Mesothelial cell of epicardium (in vitro differentiated cells): ENCODE data around the gene CDK2. TPM values are rescaled to one million over a fixed set of nuclear protein-coding genes. Genes with fewer than 3 reads are reported as not detected.

Experiments used
- DNase-seq, 2 experiments: peaks; one replicate each; pipeline ENCODE4 v3.0.0; 2021; ENCODE audit warnings: low spot score in 2 of 2; ENCODE audit not compliant: unreplicated experiment in 2 of 2
- H3K27ac Mint-ChIP-seq: 2 replicates; pipeline ENCODE4 v1.8.0; 2021; ENCODE audit warnings: mixed read lengths
- H3K27me3 Mint-ChIP-seq: 2 replicates; pipeline ENCODE4 v1.8.0; 2021; ENCODE audit warnings: low read depth, mixed read lengths
- H3K36me3 Mint-ChIP-seq: 2 replicates; pipeline ENCODE4 v1.8.0; 2021; ENCODE audit warnings: mixed read lengths
- H3K4me1 Mint-ChIP-seq: 2 replicates; pipeline ENCODE4 v1.8.0; 2021; ENCODE audit warnings: mixed read lengths
- H3K4me3 Mint-ChIP-seq: 2 replicates; pipeline ENCODE4 v1.8.0; 2021; ENCODE audit warnings: mild to moderate bottlenecking, moderate library complexity, mixed read lengths
- H3K9me3 Mint-ChIP-seq: 2 replicates; pipeline ENCODE4 v1.8.0; 2021; ENCODE audit warnings: mixed read lengths
- total RNA-seq: library from RNA; stranded (reverse); gene quantifications from 3 replicates; pipeline ENCODE4 v1.2.1, GENCODE V29; 2021
- TF ChIP-seq, protein P1 (sequence below): fragments of 200-600 bp; sonication (generic); IDR thresholded peaks from one replicate; pipeline ENCODE4 v1.5.0; 2021; ENCODE audit warnings: antibody characterized with exemption; ENCODE audit not compliant: unreplicated experiment

The CDK2 gene
- total RNA-seq, 1 donor from 2014 or later, result 52.4 TPM

DNA sequence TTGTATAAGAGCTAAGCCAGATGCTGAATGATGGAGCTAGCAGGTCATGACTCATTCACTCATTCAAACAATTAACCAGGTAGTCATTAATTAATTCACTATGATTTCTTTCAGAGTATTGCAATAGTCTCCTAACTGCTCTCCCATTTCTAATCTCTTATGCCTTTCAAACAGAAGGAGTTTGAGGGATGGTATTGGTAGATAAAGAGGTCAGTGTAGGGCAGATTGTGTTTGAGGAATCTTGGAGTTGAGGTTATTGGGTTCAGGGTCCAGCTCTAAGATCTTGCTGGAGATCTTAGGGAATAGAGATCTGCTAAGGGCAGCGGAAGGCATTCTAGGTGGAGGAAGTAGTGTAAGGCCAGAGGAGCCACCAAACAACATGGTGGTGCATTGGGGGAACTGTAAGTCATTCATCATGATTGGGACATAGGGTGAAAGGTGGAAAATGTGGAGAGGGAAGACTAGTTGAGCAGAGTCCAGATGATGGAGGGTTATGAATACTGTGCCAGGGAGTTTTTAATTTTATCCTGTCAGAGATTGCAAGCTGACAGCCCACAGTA is 24.0 kb upstream of the CDK2 start:
- TF ChIP-seq, protein P1, sequence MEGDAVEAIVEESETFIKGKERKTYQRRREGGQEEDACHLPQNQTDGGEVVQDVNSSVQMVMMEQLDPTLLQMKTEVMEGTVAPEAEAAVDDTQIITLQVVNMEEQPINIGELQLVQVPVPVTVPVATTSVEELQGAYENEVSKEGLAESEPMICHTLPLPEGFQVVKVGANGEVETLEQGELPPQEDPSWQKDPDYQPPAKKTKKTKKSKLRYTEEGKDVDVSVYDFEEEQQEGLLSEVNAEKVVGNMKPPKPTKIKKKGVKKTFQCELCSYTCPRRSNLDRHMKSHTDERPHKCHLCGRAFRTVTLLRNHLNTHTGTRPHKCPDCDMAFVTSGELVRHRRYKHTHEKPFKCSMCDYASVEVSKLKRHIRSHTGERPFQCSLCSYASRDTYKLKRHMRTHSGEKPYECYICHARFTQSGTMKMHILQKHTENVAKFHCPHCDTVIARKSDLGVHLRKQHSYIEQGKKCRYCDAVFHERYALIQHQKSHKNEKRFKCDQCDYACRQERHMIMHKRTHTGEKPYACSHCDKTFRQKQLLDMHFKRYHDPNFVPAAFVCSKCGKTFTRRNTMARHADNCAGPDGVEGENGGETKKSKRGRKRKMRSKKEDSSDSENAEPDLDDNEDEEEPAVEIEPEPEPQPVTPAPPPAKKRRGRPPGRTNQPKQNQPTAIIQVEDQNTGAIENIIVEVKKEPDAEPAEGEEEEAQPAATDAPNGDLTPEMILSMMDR, result no peak
- H3K27ac Mint-ChIP-seq, result no peak overlapping the region
- peaks cover 5% of the 10 kb centered on the region for H3K36me3 Mint-ChIP-seq
- no peaks in the 10 kb centered on the region for H3K27me3 Mint-ChIP-seq
- no peak for DNase-seq
- no peaks in the 10 kb centered on the region for H3K9me3 Mint-ChIP-seq
- H3K4me3 Mint-ChIP-seq, result no peak overlapping the region
- peaks cover 2% of the 10 kb centered on the region for H3K4me1 Mint-ChIP-seq

DNA sequence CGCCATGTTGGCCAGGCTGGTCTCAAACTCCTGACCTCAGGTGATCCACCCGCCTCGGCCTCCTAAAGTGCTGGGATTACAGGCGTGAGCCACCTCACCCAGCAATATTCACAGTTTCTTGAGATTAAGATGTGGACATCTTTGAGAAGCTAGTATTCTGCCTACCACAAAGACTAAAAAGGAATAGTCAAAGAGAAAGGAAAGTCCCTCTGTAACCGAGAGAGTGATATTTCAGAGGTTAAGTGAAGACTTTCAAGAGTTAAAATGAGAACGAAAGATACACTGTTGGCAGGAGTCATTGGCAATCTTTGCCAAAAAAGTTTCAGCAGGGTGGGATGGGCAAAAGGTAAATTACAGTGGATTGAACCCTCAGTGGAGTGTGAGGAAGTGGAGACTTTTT is 20.1 kb upstream of the CDK2 start:
- no peak for DNase-seq
- no peaks in the 10 kb centered on the region for H3K27me3 Mint-ChIP-seq
- H3K27ac Mint-ChIP-seq, result no peak overlapping the region
- no peaks in the 10 kb centered on the region for H3K4me1 Mint-ChIP-seq
- H3K9me3 Mint-ChIP-seq, result no peaks in the 10 kb centered on the region
- TF ChIP-seq, protein P1, result no peak
- H3K4me3 Mint-ChIP-seq, result no peak overlapping the region
- peaks cover 5% of the 10 kb centered on the region for H3K36me3 Mint-ChIP-seq

DNA sequence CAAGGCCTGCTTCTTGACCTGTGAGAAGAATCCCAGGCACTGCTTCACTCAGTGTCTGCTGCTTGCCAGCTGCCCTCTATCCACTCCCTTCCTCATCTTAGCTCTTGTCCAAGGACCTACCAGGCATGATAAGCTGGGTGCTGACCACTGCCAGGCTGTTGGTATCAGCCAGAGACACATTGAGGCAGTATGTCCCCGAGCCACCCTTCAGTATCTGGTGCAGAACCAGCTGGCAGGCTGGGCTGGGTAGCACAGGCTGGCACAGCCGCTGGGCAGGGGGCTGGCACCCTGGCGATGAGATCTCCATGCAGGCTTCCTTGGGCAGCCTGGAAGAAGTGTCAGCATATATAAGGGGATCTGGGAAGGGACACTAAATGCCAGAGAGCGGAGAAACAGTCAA is 11.3 kb upstream of the CDK2 start:
- H3K27me3 Mint-ChIP-seq, result no peaks in the 10 kb centered on the region
- TF ChIP-seq, protein P1, result no peak
- no peaks in the 10 kb centered on the region for H3K9me3 Mint-ChIP-seq
- DNase-seq, result no peak
- peaks cover 2% of the 10 kb centered on the region for H3K4me1 Mint-ChIP-seq
- no peak overlapping the region for H3K27ac Mint-ChIP-seq
- H3K36me3 Mint-ChIP-seq, result peaks cover 5% of the 10 kb centered on the region
- H3K4me3 Mint-ChIP-seq, result no peak overlapping the region

DNA sequence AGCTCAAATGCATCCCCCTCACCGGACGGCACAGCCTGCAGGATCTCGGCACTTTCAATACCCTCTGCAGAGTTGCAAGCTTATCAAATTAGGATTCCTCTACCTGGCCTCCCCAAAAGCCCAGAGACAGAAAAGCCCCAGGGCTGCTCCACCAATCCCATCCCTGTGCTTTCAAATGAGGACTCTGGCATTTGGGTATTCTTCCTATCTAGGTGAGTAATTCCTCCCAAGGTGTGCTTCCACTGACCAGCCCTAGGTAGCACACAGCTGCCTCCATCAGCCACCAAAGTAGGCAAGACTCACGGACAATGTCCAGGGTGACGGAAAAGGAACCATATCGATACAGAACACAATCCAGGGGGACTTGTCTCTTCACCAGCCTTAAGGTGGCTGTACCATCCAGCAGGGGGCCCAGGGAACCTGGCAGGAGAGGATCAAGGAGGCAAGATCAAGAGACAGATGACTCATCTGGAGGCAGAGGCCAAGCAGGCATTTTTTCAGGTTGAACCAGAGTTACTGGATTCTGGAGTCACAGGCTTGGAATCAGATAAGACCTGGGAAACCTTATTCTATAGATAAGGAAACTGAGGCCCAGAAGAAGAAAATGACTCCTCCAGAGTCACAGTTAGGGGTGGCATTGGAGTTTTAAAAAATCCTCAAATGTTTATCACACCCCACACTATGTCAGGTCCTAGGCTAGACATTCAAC is 10.7 kb upstream of the CDK2 start:
- Mint-ChIP-seq H3K27me3 (no peaks in the 10 kb centered on the region), H3K27ac (peak overlapping the region; percentile 26), H3K9me3 (no peaks in the 10 kb centered on the region), H3K36me3 (peaks cover 5% of the 10 kb centered on the region), H3K4me1 (peaks cover 2% of the 10 kb centered on the region), H3K4me3 (no peak overlapping the region)
- no peak for DNase-seq
- TF ChIP-seq, protein P1, result no peak

DNA sequence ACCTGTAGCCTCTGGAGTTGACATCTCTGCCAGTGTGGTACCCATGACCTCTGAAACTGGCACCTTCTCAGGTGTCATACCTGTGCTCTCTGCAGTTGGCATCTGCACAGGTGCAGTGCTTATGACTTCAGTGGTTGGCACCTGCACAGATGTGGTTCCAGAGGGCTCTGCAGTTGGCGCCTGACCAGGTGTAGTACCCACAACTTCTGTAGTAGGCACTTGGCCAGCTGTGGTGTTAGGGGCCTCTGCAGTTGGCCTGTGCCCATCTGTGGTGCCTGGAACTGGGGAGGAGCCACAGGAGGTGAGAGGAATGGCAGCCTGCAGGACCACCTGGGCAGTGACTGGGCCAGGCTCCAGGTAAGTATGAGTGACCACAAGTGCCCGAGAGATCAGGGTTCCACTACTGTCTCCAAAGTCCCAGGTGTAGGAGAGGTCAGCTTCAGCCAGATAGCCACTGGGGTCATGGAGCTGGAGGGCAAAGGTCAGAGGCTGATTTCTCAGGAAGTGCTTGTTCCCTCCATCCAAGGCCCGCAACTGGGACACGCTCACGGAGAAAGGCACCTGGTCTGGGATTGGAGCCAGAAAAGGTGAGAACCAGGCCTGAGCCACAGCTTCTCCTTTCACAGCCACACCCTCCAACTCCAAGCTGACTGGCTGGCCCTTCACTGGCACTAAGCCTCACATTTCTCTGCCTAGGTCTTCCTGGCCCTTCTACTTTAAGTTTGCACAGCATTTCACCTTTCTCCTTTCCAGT is 9.3 kb upstream of the CDK2 start:
- no peak overlapping the region for H3K4me3 Mint-ChIP-seq
- peaks cover 3% of the 10 kb centered on the region for H3K36me3 Mint-ChIP-seq
- no peak overlapping the region for H3K27ac Mint-ChIP-seq
- no peaks in the 10 kb centered on the region for H3K27me3 Mint-ChIP-seq
- DNase-seq, result no peak
- TF ChIP-seq, protein P1, result no peak
- peaks cover 2% of the 10 kb centered on the region for H3K4me1 Mint-ChIP-seq
- H3K9me3 Mint-ChIP-seq, result no peaks in the 10 kb centered on the region
